ENCODE results near the gene IL1RL1. TPM values are rescaled to one million over a fixed set of nuclear protein-coding genes. Genes with fewer than 3 reads are reported as not detected.

IL1RL1 gene
- total RNA-seq, 2 experiments from 2014 or later, result not detected

DNA sequence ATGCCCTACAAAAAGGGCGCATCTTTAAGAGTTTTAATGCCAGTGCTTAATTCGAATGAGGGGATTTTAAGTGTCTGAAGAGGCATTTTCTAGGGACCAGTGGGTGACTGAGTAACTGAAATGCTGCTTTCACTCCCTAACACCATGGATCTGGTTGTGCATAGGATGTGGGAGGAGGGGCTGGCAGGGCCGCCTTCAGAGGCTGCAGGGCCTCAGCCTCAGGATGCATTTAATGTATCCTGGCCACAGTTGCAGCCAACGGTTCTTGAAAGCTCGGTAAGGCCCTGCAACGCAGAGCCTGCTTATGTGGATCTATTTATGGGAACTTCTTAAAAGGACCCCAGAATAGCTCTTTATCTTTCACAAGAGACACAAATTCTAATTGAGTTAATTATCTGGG lies 85.8 kb downstream of the IL1RL1 start:
- TF ChIP-seq EZH2phosphoT487 (IDR thresholded peaks at IDR 0.05; ENCODE audit: borderline replicate concordance, low read depth, low read length), result no peak
- TF ChIP-seq, protein P1, sequence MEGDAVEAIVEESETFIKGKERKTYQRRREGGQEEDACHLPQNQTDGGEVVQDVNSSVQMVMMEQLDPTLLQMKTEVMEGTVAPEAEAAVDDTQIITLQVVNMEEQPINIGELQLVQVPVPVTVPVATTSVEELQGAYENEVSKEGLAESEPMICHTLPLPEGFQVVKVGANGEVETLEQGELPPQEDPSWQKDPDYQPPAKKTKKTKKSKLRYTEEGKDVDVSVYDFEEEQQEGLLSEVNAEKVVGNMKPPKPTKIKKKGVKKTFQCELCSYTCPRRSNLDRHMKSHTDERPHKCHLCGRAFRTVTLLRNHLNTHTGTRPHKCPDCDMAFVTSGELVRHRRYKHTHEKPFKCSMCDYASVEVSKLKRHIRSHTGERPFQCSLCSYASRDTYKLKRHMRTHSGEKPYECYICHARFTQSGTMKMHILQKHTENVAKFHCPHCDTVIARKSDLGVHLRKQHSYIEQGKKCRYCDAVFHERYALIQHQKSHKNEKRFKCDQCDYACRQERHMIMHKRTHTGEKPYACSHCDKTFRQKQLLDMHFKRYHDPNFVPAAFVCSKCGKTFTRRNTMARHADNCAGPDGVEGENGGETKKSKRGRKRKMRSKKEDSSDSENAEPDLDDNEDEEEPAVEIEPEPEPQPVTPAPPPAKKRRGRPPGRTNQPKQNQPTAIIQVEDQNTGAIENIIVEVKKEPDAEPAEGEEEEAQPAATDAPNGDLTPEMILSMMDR (conservative IDR thresholded peaks at IDR 0.05; ENCODE audit: low read length), result no peak
- H3K9me3 ChIP-seq (ENCODE audit: low read length), result no peaks in the 10 kb centered on the region
- H3K79me2 ChIP-seq (ENCODE audit: insufficient read depth, low read depth, low read length), result no peaks in the 10 kb centered on the region
- DNase-seq (ENCODE audit: low spot score), result no peak
- no TSS peak for BruUV-seq (replicated peaks)
- intact Hi-C loops (cut with micrococcal nuclease; ENCODE audit: unreplicated experiment), result no loop called here
- H3K9me2 ChIP-seq (ENCODE audit: insufficient read depth, low read length), result no peaks in the 10 kb centered on the region
- no peak overlapping the region for H2AFZ ChIP-seq (ENCODE audit: low read length)
- no peaks in the 10 kb centered on the region for H3K36me3 ChIP-seq (ENCODE audit: insufficient read depth, low read length)
- CTCF ChIA-PET (ENCODE audit: unreplicated experiment), result no interaction called here
- no peak overlapping the region for H3K27ac ChIP-seq (ENCODE audit: low read depth, low read length, poor library complexity, severe bottlenecking)
- H3K4me3 ChIP-seq (ENCODE audit: low read depth, low read length, poor library complexity, severe bottlenecking), result no peak overlapping the region
- H4K20me1 ChIP-seq (ENCODE audit: insufficient read depth, low read length), result no peaks in the 10 kb centered on the region
- POLR2A ChIA-PET, result no interaction called here
- no peaks in the 10 kb centered on the region for H3K4me1 ChIP-seq (ENCODE audit: insufficient read depth, low read length, poor library complexity, severe bottlenecking)
- H3K4me2 ChIP-seq (ENCODE audit: low read length), result no peak overlapping the region

DNA sequence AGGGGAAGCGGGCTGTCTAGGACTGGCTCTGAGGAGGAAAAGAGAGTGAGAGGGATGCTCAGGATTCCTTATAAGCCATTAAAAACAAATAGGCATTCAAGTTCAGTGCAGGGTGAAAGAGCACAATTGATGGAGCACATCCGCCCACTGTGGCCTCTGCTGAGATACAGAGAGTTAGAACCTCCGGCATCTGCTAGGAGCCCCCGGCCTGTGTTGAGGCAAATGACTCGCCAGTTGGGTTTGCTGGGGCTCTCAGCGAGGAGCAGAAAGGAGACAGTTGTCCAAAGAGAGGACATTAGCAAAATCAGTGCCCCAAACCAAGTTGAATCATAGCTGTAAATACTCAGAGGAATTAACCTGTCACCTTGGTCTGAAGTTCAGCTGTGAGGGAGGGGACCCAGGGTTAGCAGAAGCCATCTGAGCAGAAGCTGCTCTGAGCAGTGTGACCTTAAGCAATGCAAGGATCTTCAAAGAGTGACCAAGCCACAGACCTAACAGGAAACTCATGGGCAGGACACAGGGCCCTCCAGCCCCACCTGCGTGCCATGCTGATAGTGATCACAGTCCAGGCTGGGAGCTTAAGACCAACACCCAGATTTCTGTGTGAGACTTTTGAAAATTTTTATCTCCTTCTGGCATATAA lies 88.3 kb downstream of the IL1RL1 start:
- Histone ChIP-seq H3K79me2 (ENCODE audit: insufficient read depth, low read depth, low read length) (no peaks in the 10 kb centered on the region), H3K27ac (ENCODE audit: low read depth, low read length, poor library complexity, severe bottlenecking) (no peak overlapping the region), H2AFZ (ENCODE audit: low read length) (no peak overlapping the region), H3K9me2 (ENCODE audit: insufficient read depth, low read length) (no peaks in the 10 kb centered on the region), H3K4me1 (ENCODE audit: insufficient read depth, low read length, poor library complexity, severe bottlenecking) (no peaks in the 10 kb centered on the region), H4K20me1 (ENCODE audit: insufficient read depth, low read length) (no peaks in the 10 kb centered on the region), H3K4me3 (ENCODE audit: low read depth, low read length, poor library complexity, severe bottlenecking) (no peak overlapping the region), H3K4me2 (ENCODE audit: low read length) (no peak overlapping the region), H3K9me3 (ENCODE audit: low read length) (no peaks in the 10 kb centered on the region), H3K36me3 (ENCODE audit: insufficient read depth, low read length) (no peaks in the 10 kb centered on the region)
- BruUV-seq (replicated peaks), result no TSS peak
- TF ChIP-seq, protein P1 (conservative IDR thresholded peaks at IDR 0.05; ENCODE audit: low read length), result no peak
- no peak for TF ChIP-seq EZH2phosphoT487 (IDR thresholded peaks at IDR 0.05; ENCODE audit: borderline replicate concordance, low read depth, low read length)
- intact Hi-C loops (cut with micrococcal nuclease; ENCODE audit: unreplicated experiment), result no loop called here
- ChIA-PET CTCF (ENCODE audit: unreplicated experiment) (no interaction called here), POLR2A (no interaction called here)
- no peak for DNase-seq (ENCODE audit: low spot score)

DNA sequence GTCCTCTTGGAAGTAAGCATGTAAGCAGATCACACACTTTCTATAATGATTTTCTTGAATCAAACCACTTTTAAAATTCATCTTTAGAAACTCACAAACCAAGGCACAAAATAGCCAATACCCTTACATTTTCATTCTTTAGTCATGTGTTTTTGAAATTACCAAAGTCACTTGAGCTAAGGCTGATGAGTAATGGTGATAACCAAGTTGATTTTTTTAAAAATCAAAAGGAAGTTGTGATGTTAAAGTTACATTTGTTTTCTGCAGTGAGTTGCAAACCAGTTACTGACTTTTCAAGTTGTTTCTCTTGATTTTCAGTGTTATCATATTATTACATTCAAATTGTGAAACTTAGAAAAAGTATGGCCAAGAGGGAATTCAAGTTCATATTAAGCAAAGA lies 90.1 kb downstream of the IL1RL1 start:
- Histone ChIP-seq H3K4me1 (ENCODE audit: insufficient read depth, low read length, poor library complexity, severe bottlenecking) (no peaks in the 10 kb centered on the region), H3K27ac (ENCODE audit: low read depth, low read length, poor library complexity, severe bottlenecking) (no peak overlapping the region), H3K4me2 (ENCODE audit: low read length) (no peak overlapping the region), H3K9me2 (ENCODE audit: insufficient read depth, low read length) (no peaks in the 10 kb centered on the region), H3K36me3 (ENCODE audit: insufficient read depth, low read length) (no peaks in the 10 kb centered on the region), H4K20me1 (ENCODE audit: insufficient read depth, low read length) (no peaks in the 10 kb centered on the region), H3K9me3 (ENCODE audit: low read length) (no peaks in the 10 kb centered on the region), H2AFZ (ENCODE audit: low read length) (no peak overlapping the region), H3K4me3 (ENCODE audit: low read depth, low read length, poor library complexity, severe bottlenecking) (no peak overlapping the region), H3K79me2 (ENCODE audit: insufficient read depth, low read depth, low read length) (no peaks in the 10 kb centered on the region)
- DNase-seq (ENCODE audit: low spot score), result no peak
- no TSS peak for BruUV-seq (replicated peaks)
- intact Hi-C loops (cut with micrococcal nuclease; ENCODE audit: unreplicated experiment), result no loop called here
- no peak for TF ChIP-seq EZH2phosphoT487 (IDR thresholded peaks at IDR 0.05; ENCODE audit: borderline replicate concordance, low read depth, low read length)
- TF ChIP-seq, protein P1 (conservative IDR thresholded peaks at IDR 0.05; ENCODE audit: low read length), result no peak
- POLR2A ChIA-PET, result no interaction called here
- CTCF ChIA-PET (ENCODE audit: unreplicated experiment), result no interaction called here
